Keratinocyte (primary cell): ENCODE measurements around the gene RPS19BP1. TPM values are rescaled to one million over a fixed set of nuclear protein-coding genes. Genes with fewer than 3 reads are reported as not detected.

Source experiments
- DNase-seq: peaks from one replicate; pipeline ENCODE4 v3.0.0-alpha.2; 2011; ENCODE audit warnings: low read depth, missing footprints, low spot score
- FAIRE-seq: peaks from 2 replicates; lab custom pipeline; 2011; peaks lifted over from hg19 to GRCh38; lab: Jason Lieb, UNC
- H2AFZ ChIP-seq: 2 replicates; pipeline ENCODE4 v1.6.0; 2012; ENCODE audit warnings: low read length, control low read depth, inconsistent platforms; ENCODE audit not compliant: control insufficient read depth
- H3K27ac ChIP-seq: 2 replicates; pipeline ENCODE4 v1.5.1; 2011; ENCODE audit warnings: low read length; ENCODE audit not compliant: control insufficient read depth, insufficient read depth
- H3K27me3 ChIP-seq: 3 replicates; pipeline ENCODE4 v1.6.0; 2011; ENCODE audit warnings: low read length; ENCODE audit not compliant: control insufficient read depth, insufficient read depth; ENCODE audit errors: extremely low read depth
- H3K36me3 ChIP-seq, 2 experiments: 2 replicates in 1 of 2; 3 replicates in 1 of 2; pipeline ENCODE4 v1.5.1; 2011; ENCODE audit warnings: low read length in 2 of 2, mild to moderate bottlenecking in 1 of 2; ENCODE audit not compliant: control insufficient read depth in 2 of 2, insufficient read depth in 2 of 2; ENCODE audit errors: extremely low read depth in 1 of 2
- H3K4me1 ChIP-seq: 3 replicates; pipeline ENCODE4 v1.5.1; 2011; ENCODE audit warnings: low read length; ENCODE audit not compliant: control insufficient read depth, insufficient read depth; ENCODE audit errors: extremely low read depth
- H3K4me2 ChIP-seq: 3 replicates; pipeline ENCODE4 v1.6.0; 2011; ENCODE audit warnings: low read depth, low read length; ENCODE audit not compliant: control insufficient read depth, insufficient read depth; ENCODE audit errors: extremely low read depth
- H3K4me3 ChIP-seq, 3 experiments: fragments of 200-600 bp in 1 of 3; sonication (generic) in 1 of 3; 2 replicates in 2 of 3; 3 replicates in 1 of 3; pipeline ENCODE4 v1.5.1; 2011 to 2016; ENCODE audit warnings: low read length in 3 of 3, mild to moderate bottlenecking in 3 of 3, control low read depth in 2 of 3, inconsistent platforms in 1 of 3, low read depth in 1 of 3, mixed read lengths in 1 of 3, mixed run types in 1 of 3, moderate library complexity in 1 of 3; ENCODE audit not compliant: control insufficient read depth in 2 of 3, insufficient read depth in 2 of 3; ENCODE audit errors: extremely low read depth in 1 of 3
- H3K79me2 ChIP-seq: 2 replicates; pipeline ENCODE4 v1.6.0; 2012; ENCODE audit warnings: low read length; ENCODE audit not compliant: control insufficient read depth, insufficient read depth
- H3K9ac ChIP-seq: 3 replicates; pipeline ENCODE4 v1.6.0; 2011; ENCODE audit warnings: low read length; ENCODE audit not compliant: control insufficient read depth, insufficient read depth; ENCODE audit errors: extremely low read depth
- H3K9me1 ChIP-seq: 3 replicates; pipeline ENCODE4 v1.6.0; 2011; ENCODE audit warnings: low read length; ENCODE audit not compliant: control insufficient read depth, insufficient read depth; ENCODE audit errors: extremely low read depth
- H3K9me3 ChIP-seq: 2 replicates; pipeline ENCODE4 v1.5.1; 2012; ENCODE audit warnings: low read depth, low read length; ENCODE audit not compliant: control insufficient read depth
- H4K20me1 ChIP-seq: 3 replicates; pipeline ENCODE4 v1.6.0; 2011; ENCODE audit warnings: low read length; ENCODE audit not compliant: control insufficient read depth, insufficient read depth; ENCODE audit errors: extremely low read depth
- CTCF ChIP-seq, 3 experiments: IDR thresholded peaks in 1 of 3; conservative IDR thresholded peaks in 1 of 3; optimal IDR thresholded peaks in 1 of 3; 2 replicates in 2 of 3; 3 replicates in 1 of 3; pipeline versions ENCODE3 to v1.5.1; 2011; ENCODE audit warnings: low read length in 3 of 3, mild to moderate bottlenecking in 3 of 3, moderate library complexity in 2 of 3, control low read depth in 1 of 3, inconsistent platforms in 1 of 3; ENCODE audit not compliant: insufficient read depth in 2 of 3; ENCODE audit errors: extremely low read depth in 1 of 3
- EZH2 ChIP-seq: IDR thresholded peaks from one replicate; pipeline ENCODE4 v1.6.1; 2012; ENCODE audit warnings: inconsistent platforms, mild to moderate bottlenecking, low read length, moderate library complexity
- dilution Hi-C: fragments of 300-500 bp; cut with MboI; formaldehyde crosslinking; loops from one replicate; pipeline ENCODE4 v1.7.0; 2020; ENCODE audit warnings: low sequenced_read_pairs; ENCODE audit not compliant: extremely low pct_ligation_motif_present
- polyA plus RNA-seq, 5 experiments: library from polyadenylated mRNA; depleted of rRNA in 3 of 5; stranded (reverse) in 3 of 5; stranded (forward) in 1 of 5; unstranded in 1 of 5; fragments of >200 nt; gene quantifications; 1 replicate in 1 of 5; 2 replicates in 3 of 5; 3 replicates in 1 of 5; pipeline versions ENCODE4 v1.2.1 to v1.2.3, GENCODE V29; 2011 to 2012; ENCODE audit warnings: missing spikeins in 2 of 5, low read depth in 1 of 5, low replicate concordance in 1 of 5

Gene RPS19BP1
- polyA plus RNA-seq, 1 donor (not counting 4 experiments of a cell fraction or from before 2014, with no cell fraction given) = 67.3 TPM

GRCh38 chr22:39560127-39560526 lies 27.6 kb upstream of the RPS19BP1 start:
- H3K79me2 ChIP-seq = no peaks in the 10 kb centered on the region
- peaks cover 3% of the 10 kb centered on the region for H3K4me1 ChIP-seq
- H3K4me2 ChIP-seq = no peak overlapping the region
- H4K20me1 ChIP-seq = no peaks in the 10 kb centered on the region
- no peaks in the 10 kb centered on the region for H3K36me3 ChIP-seq
- no peaks in the 10 kb centered on the region for H3K9me3 ChIP-seq
- no peak for TF ChIP-seq CTCF (optimal IDR thresholded peaks at IDR 0.05 in 1 of 3, IDR thresholded peaks at IDR 0.05 in 1 of 3, conservative IDR thresholded peaks at IDR 0.05 in 1 of 3; ENCODE audit: extremely low read depth in 1 of 3, insufficient read depth in 2 of 3, low read length in 3 of 3)
- peak; percentile 10 for TF ChIP-seq EZH2
- peaks cover 54% of the 10 kb centered on the region for H3K27me3 ChIP-seq
- H2AFZ ChIP-seq = no peak overlapping the region
- H3K9ac ChIP-seq = no peak overlapping the region
- dilution Hi-C loops = no loop called here
- DNase-seq (no peak), FAIRE-seq (no peak)
- no peak overlapping the region for H3K4me3 ChIP-seq
- H3K9me1 ChIP-seq = no peaks in the 10 kb centered on the region
- H3K27ac ChIP-seq = no peak overlapping the region

GRCh38 chr22:39559456-39560105 lies 27.0 kb upstream of the RPS19BP1 start:
- Histone ChIP-seq H3K4me2 (no peak overlapping the region), H3K4me1 (peaks cover 3% of the 10 kb centered on the region), H3K36me3 (no peaks in the 10 kb centered on the region), H4K20me1 (no peaks in the 10 kb centered on the region), H3K9me1 (no peaks in the 10 kb centered on the region), H3K27me3 (peaks cover 55% of the 10 kb centered on the region), H3K9me3 (no peaks in the 10 kb centered on the region), H3K9ac (no peak overlapping the region), H2AFZ (no peak overlapping the region), H3K79me2 (no peaks in the 10 kb centered on the region), H3K27ac (no peak overlapping the region), H3K4me3 (no peak overlapping the region)
- dilution Hi-C loops = no loop called here
- TF ChIP-seq EZH2 = no peak
- peak; percentile 22 to 51 (median 38) for TF ChIP-seq CTCF (optimal IDR thresholded peaks at IDR 0.05 in 1 of 3, IDR thresholded peaks at IDR 0.05 in 1 of 3, conservative IDR thresholded peaks at IDR 0.05 in 1 of 3; ENCODE audit: extremely low read depth in 1 of 3, insufficient read depth in 2 of 3, low read length in 3 of 3)
- no peak for FAIRE-seq
- DNase-seq = no peak
